Measurements from ENCODE around the gene CIDEB. TPM values are rescaled to one million over a fixed set of nuclear protein-coding genes. Genes with fewer than 3 reads are reported as not detected.

Gene CIDEB
- total RNA-seq, 1 donor from 2014 or later = not detected

DNA sequence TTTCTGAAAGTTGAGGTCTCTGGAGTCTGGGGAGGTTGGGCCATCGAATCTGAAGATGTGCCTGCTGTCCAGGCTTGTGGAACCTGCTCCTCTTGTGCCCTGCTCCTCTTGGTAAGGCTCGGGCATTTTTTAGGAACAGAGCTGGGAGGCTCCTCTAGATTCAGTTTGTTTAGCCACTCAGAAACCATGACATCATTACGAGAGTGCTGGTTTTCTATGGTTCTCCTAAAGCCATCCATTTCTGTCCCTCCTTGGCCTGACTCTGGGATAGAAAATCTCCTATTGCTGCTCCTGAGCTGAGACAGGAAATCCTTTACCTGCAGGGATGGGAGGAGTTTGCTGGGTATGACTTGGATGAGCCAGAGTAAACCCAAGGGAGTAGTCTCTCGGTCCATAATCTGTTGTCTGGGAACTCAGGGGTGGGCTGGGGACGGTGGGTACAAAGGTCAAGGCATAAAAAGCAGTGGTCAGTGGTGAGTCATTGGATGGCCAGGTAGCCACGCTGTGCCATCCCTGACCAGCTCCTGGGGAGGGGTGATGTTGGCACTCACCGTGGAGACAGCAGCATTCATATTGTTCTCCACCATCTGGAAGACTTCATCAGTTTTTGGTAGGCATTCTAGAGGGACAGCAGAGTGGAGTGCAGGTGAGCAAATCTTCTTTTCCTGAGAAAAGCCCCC, 29.5 kb upstream of the CIDEB start:
- peaks cover 29% of the 10 kb centered on the region for H3K4me1 Mint-ChIP-seq (ENCODE audit: low read depth)
- no peak overlapping the region for H3K4me3 Mint-ChIP-seq (ENCODE audit: unreplicated experiment)
- H3K36me3 Mint-ChIP-seq (ENCODE audit: low read depth) = no peaks in the 10 kb centered on the region
- no peak for DNase-seq (ENCODE audit: low spot score)
- TF ChIP-seq, protein P1, sequence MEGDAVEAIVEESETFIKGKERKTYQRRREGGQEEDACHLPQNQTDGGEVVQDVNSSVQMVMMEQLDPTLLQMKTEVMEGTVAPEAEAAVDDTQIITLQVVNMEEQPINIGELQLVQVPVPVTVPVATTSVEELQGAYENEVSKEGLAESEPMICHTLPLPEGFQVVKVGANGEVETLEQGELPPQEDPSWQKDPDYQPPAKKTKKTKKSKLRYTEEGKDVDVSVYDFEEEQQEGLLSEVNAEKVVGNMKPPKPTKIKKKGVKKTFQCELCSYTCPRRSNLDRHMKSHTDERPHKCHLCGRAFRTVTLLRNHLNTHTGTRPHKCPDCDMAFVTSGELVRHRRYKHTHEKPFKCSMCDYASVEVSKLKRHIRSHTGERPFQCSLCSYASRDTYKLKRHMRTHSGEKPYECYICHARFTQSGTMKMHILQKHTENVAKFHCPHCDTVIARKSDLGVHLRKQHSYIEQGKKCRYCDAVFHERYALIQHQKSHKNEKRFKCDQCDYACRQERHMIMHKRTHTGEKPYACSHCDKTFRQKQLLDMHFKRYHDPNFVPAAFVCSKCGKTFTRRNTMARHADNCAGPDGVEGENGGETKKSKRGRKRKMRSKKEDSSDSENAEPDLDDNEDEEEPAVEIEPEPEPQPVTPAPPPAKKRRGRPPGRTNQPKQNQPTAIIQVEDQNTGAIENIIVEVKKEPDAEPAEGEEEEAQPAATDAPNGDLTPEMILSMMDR (IDR thresholded peaks at IDR 0.05) = no peak
- peaks cover 17% of the 10 kb centered on the region for H3K27me3 Mint-ChIP-seq (ENCODE audit: low read depth)
- no peaks in the 10 kb centered on the region for H3K9me3 Mint-ChIP-seq (ENCODE audit: low read depth)
- H3K27ac Mint-ChIP-seq (ENCODE audit: unreplicated experiment) = no peak overlapping the region

DNA sequence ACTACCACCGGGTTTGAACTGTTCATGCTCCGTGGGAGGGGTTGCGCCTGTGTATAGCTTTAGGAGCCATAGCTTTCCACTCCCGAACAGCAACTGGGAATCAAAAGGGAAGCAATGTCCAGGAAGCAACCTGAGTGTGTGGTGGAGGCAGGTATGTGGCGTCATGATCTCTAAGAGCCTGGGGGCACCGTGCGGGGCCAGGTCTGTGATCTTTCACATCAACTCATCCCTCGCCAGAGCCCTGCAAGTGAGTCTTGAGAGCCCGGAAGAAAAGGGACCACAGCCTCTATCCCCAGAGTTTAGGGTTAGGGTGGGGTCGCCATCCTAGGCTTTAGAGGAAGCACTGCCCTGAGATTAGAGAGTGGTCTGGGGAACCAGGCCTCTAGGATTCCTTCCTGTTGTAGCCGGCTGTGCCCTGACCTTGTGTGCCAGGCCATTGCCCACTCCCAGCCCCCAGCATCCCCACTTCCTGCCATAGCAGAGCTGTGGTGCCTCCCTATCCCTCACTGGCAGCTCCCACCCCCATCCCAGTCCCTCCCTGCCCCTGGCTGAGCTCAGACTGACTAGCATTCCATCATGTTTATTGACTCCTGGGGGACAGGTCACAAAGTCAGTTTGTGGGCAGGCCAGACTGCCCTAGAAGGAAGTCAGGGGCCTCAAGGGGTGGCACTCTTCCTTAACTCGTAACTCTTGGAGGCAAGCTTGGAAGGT, 27.8 kb upstream of the CIDEB start:
- no peak for DNase-seq (ENCODE audit: low spot score)
- no peaks in the 10 kb centered on the region for H3K9me3 Mint-ChIP-seq (ENCODE audit: low read depth)
- peaks cover 33% of the 10 kb centered on the region for H3K4me1 Mint-ChIP-seq (ENCODE audit: low read depth)
- no peaks in the 10 kb centered on the region for H3K36me3 Mint-ChIP-seq (ENCODE audit: low read depth)
- TF ChIP-seq, protein P1 (IDR thresholded peaks at IDR 0.05) = no peak
- no peak overlapping the region for H3K27ac Mint-ChIP-seq (ENCODE audit: unreplicated experiment)
- peaks cover 18% of the 10 kb centered on the region for H3K27me3 Mint-ChIP-seq (ENCODE audit: low read depth)
- H3K4me3 Mint-ChIP-seq (ENCODE audit: unreplicated experiment) = peak overlapping the region; percentile 59

DNA sequence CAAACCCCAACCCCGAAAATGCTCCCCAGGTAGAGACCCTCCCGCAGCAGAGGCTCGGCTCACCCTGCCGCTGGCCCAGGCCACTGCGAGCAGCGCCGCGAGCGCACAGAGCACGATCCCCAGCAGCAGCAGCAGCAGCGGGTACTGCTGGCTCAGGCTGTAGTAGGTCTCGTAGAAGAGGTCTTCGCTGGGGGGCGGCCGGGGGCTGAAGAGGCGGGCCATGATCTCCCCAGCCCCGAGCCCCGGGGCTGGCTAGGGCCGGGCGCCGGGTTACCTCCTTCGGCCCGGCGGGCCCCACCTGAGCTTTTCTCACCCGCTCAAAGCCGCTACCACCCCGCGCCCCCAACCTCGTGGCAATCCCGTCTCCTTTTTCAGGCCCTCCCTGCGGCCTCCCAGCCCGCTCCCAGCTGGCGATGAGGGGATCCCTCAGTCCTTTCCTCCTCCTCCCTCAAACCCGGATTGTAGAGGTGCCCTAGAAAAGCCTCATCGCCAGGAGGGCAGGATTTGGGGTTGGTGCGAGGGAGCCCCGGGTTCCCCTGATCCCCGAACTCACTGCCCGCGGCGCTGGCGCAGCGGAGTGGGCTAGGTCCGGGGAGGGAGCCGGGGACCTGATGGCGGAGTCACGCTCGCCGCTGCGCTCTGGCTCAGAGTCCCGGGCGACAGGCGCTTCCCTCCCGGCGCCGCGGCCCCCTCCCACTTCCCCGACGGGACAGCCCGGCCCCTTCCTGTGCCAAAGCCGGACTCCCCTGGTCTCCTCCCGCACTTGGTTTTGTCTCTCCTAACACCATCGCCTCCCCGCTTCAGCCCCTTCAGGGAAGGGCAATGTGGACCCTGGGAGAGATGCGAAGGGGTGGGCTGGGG, 26.9 kb upstream of the CIDEB start, which contains the start of gene ADCY4:
TSS of gene ADCY4 (minus strand) at position 641 of the 861 bp plus-strand sequence. CDS start at position 222, 419 bp downstream.
- H3K4me3 Mint-ChIP-seq (ENCODE audit: unreplicated experiment) = peak within 1 kb of the TSS; percentile 73
- H3K4me1 Mint-ChIP-seq (ENCODE audit: low read depth) = peaks cover 33% of the 10 kb centered on the region
- no peak within 1 kb of the TSS for H3K27ac Mint-ChIP-seq (ENCODE audit: unreplicated experiment)
- DNase-seq (ENCODE audit: low spot score) = no peak
- H3K27me3 Mint-ChIP-seq (ENCODE audit: low read depth) = peaks cover 14% of the 10 kb centered on the region
- TF ChIP-seq, protein P1 (IDR thresholded peaks at IDR 0.05) = no peak
- no peaks in the 10 kb centered on the region for H3K9me3 Mint-ChIP-seq (ENCODE audit: low read depth)
- H3K36me3 Mint-ChIP-seq (ENCODE audit: low read depth) = no peaks in the 10 kb centered on the region

DNA sequence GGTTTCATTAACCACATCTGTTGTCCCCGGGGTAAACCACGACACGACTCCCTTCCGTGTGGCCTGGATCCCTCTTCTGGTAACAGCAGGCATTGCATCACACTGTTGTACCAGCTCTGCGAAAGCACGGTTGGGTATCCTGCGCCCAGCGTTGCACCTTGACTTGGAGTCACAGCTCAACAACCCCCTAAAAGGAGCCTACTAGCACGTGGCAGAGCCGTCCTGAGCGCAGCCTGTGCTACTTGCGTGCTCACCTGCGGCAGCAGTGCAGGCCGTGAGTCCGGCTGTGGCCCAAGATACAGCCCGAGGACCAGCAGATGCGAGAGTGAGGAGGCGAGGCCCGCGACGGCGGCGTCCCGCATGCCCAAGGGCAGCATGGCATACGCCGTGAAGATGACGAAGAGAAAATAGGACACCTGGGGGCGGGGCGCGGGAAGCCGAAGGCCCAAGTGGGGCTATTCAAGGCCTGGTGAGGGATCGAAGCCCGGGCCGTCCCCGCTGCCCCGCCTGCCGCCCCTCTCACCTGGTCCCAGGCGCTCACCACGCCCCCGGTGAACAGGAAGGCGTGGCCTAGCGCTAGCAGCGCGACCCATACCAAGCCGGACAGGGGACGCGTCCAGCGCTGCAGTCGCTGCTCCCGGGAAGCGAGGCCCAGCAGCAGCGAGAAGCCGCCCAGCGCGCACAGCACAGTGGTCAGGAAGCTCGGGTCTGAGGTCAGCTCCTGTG, 24.7 kb upstream of the CIDEB start:
- TF ChIP-seq, protein P1 (IDR thresholded peaks at IDR 0.05) = peak; percentile 81
- Mint-ChIP-seq H3K27me3 (ENCODE audit: low read depth) (peaks cover 5% of the 10 kb centered on the region), H3K4me3 (ENCODE audit: unreplicated experiment) (peak overlapping the region; percentile 56), H3K27ac (ENCODE audit: unreplicated experiment) (no peak overlapping the region), H3K9me3 (ENCODE audit: low read depth) (no peaks in the 10 kb centered on the region), H3K36me3 (ENCODE audit: low read depth) (no peaks in the 10 kb centered on the region), H3K4me1 (ENCODE audit: low read depth) (peaks cover 33% of the 10 kb centered on the region)
- DNase-seq (ENCODE audit: low spot score) = no peak
